ENCODE results near the gene SLC25A48. TPM values are rescaled to one million over a fixed set of nuclear protein-coding genes. Genes with fewer than 3 reads are reported as not detected.

SLC25A48 gene
- total RNA-seq, 5 donors from 2014 or later (not counting 1 experiment from before 2014, with no cell fraction given), result not detected

DNA sequence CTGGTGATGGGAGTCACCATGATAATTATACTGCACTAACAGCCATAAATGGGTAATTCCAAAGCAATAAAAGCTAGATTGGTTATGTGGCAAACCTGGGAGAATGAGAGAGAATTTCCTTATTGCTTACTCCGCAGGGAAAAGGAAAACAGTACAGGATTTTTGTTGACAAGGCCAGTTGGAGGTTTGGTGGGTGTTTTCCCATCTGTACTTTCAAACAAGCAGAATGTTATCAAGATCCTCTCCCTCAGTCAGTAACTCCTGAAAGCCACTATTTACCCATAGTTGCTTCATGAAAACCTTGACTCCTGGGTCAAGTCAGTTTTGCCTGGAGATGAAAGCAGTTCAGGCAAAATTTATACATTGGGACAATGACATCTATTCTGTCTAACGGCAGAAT is 34.8 kb downstream of the SLC25A48 start:
- ChIA-PET POLR2A (no interaction called here), CTCF (interaction anchor here in 1 of 2 donors (0.6 kb wide), 1 partner anchor 42 kb away, joined by 4 read pairs; no protein-coding TSS in a partner anchor)
- ATAC-seq (replicated peaks in 1 of 4) (no peak), DNase-seq (no peak)
- no peak overlapping the region for H3K4me3 ChIP-seq (ENCODE audit: control insufficient read depth in 1 of 2, extremely low read depth in 1 of 2, low read length in 1 of 2)
- no peak overlapping the region for H3K27ac ChIP-seq (ENCODE audit: low read length)
- no peaks in the 10 kb centered on the region for H3K9me3 Mint-ChIP-seq
- H3K4me1 ChIP-seq (ENCODE audit: control insufficient read depth in 1 of 2, extremely low read depth in 1 of 2, insufficient read depth in 2 of 2, low read length in 2 of 2), result no peaks in the 10 kb centered on the region
- H3K4me3 Mint-ChIP-seq, result no peak overlapping the region
- peaks cover 4 to 11% of the 10 kb centered on the region in 2 donors for H3K27me3 Mint-ChIP-seq
- H3K27ac Mint-ChIP-seq, result no peak overlapping the region
- H3K36me3 ChIP-seq (ENCODE audit: control insufficient read depth in 2 of 2, extremely low read depth in 1 of 2, insufficient read depth in 1 of 2, low read length in 1 of 2), result no peaks in the 10 kb centered on the region
- H3K36me3 Mint-ChIP-seq, result no peaks in the 10 kb centered on the region
- 83% methylated on average over 1 of the region's 2 CpGs for WGBS (ENCODE audit: insufficient coverage)
- peaks cover 0 to 11% of the 10 kb centered on the region in 2 experiments for H3K27me3 ChIP-seq (replicated peaks in 1 of 2; ENCODE audit: control insufficient read depth in 2 of 2, extremely low read depth in 1 of 2, insufficient read depth in 2 of 2, low read length in 1 of 2)
- no peaks in the 10 kb centered on the region for H3K9me3 ChIP-seq
- no peaks in the 10 kb centered on the region for H3K4me1 Mint-ChIP-seq

- no CpG with 5 or more reads among the region's 3 CpGs for WGBS (ENCODE audit: insufficient coverage)
These were observed 35.5 kb downstream of the SLC25A48 start for GRCh38 chr5:135869935-135870334.

DNA sequence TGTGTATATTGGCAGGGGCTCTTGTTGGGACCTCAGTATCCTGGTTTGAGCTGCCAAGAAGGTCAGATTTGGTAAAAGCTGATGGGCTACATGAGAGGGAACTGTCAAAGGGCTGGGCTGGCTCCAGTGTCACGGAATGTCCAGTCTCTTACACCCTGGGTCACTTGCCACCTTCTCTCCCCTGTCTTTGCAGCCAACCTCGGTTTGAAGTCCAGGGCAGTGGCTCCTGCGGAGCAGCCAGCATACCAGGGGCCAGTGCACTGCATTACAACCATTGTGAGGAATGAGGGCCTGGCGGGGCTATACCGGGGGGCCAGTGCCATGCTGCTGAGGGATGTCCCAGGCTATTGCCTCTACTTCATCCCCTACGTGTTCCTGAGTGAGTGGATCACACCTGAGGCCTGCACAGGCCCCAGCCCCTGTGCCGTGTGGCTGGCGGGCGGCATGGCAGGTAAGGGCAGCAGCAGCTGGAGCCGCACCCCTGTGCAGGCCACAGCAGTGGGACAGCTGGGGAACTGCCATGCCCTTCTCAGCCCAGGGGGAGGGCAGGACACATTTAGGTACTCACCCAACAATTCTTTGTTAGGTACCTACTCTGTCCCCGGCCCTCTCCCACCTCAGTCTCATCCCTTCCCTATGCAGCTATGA is 36.9 kb downstream of the SLC25A48 start:
- Histone ChIP-seq H3K27ac (ENCODE audit: low read length) (no peak overlapping the region), H3K4me1 (ENCODE audit: control insufficient read depth in 1 of 2, extremely low read depth in 1 of 2, insufficient read depth in 2 of 2, low read length in 2 of 2) (no peaks in the 10 kb centered on the region), H3K27me3 (replicated peaks in 1 of 2; ENCODE audit: control insufficient read depth in 2 of 2, extremely low read depth in 1 of 2, insufficient read depth in 2 of 2, low read length in 1 of 2) (peaks cover 2 to 16% of the 10 kb centered on the region in 2 experiments), H3K9me3 (no peaks in the 10 kb centered on the region), H3K36me3 (ENCODE audit: control insufficient read depth in 2 of 2, extremely low read depth in 1 of 2, insufficient read depth in 1 of 2, low read length in 1 of 2) (no peaks in the 10 kb centered on the region), H3K4me3 (ENCODE audit: control insufficient read depth in 1 of 2, extremely low read depth in 1 of 2, low read length in 1 of 2) (no peak overlapping the region)
- no peak overlapping the region for H3K27ac Mint-ChIP-seq
- DNase-seq, result no peak
- no peaks in the 10 kb centered on the region for H3K4me1 Mint-ChIP-seq
- no peak overlapping the region for H3K4me3 Mint-ChIP-seq
- ATAC-seq (replicated peaks in 1 of 4), result no peak
- H3K36me3 Mint-ChIP-seq, result no peaks in the 10 kb centered on the region
- POLR2A ChIA-PET, result no interaction called here
- WGBS (ENCODE audit: insufficient coverage), result 72% methylated on average over 8 of the region's 11 CpGs
- CTCF ChIA-PET, result no interaction called here
- peaks cover 4 to 18% of the 10 kb centered on the region in 2 donors for H3K27me3 Mint-ChIP-seq
- H3K9me3 Mint-ChIP-seq, result no peaks in the 10 kb centered on the region

More at GRCh38 chr5:135869935-135870334, 35.5 kb downstream of the SLC25A48 start:
- Mint-ChIP-seq H3K27me3 (peaks cover 4 to 18% of the 10 kb centered on the region in 2 donors), H3K9me3 (no peaks in the 10 kb centered on the region), H3K27ac (no peak overlapping the region), H3K36me3 (no peaks in the 10 kb centered on the region), H3K4me3 (no peak overlapping the region), H3K4me1 (no peaks in the 10 kb centered on the region)
- CTCF ChIA-PET, result no interaction called here
- Histone ChIP-seq H3K4me1 (ENCODE audit: control insufficient read depth in 1 of 2, extremely low read depth in 1 of 2, insufficient read depth in 2 of 2, low read length in 2 of 2) (no peaks in the 10 kb centered on the region), H3K4me3 (ENCODE audit: control insufficient read depth in 1 of 2, extremely low read depth in 1 of 2, low read length in 1 of 2) (no peak overlapping the region), H3K36me3 (ENCODE audit: control insufficient read depth in 2 of 2, extremely low read depth in 1 of 2, insufficient read depth in 1 of 2, low read length in 1 of 2) (no peaks in the 10 kb centered on the region), H3K9me3 (no peaks in the 10 kb centered on the region), H3K27me3 (replicated peaks in 1 of 2; ENCODE audit: control insufficient read depth in 2 of 2, extremely low read depth in 1 of 2, insufficient read depth in 2 of 2, low read length in 1 of 2) (peaks cover 2 to 16% of the 10 kb centered on the region in 2 experiments), H3K27ac (ENCODE audit: low read length) (no peak overlapping the region)
- ATAC-seq (replicated peaks in 1 of 4), result no peak
- POLR2A ChIA-PET, result no interaction called here
- no peak for DNase-seq

- Histone ChIP-seq H3K27ac (ENCODE audit: low read length) (no peak overlapping the region), H3K9me3 (no peaks in the 10 kb centered on the region), H3K27me3 (replicated peaks in 1 of 2; ENCODE audit: control insufficient read depth in 2 of 2, extremely low read depth in 1 of 2, insufficient read depth in 2 of 2, low read length in 1 of 2) (peaks cover 2 to 18% of the 10 kb centered on the region in 2 experiments), H3K4me3 (ENCODE audit: control insufficient read depth in 1 of 2, extremely low read depth in 1 of 2, low read length in 1 of 2) (no peak overlapping the region), H3K4me1 (ENCODE audit: control insufficient read depth in 1 of 2, extremely low read depth in 1 of 2, insufficient read depth in 2 of 2, low read length in 2 of 2) (no peaks in the 10 kb centered on the region), H3K36me3 (ENCODE audit: control insufficient read depth in 2 of 2, extremely low read depth in 1 of 2, insufficient read depth in 1 of 2, low read length in 1 of 2) (no peaks in the 10 kb centered on the region)
- Mint-ChIP-seq H3K4me1 (no peaks in the 10 kb centered on the region), H3K9me3 (no peaks in the 10 kb centered on the region), H3K27me3 (peaks cover 14 to 25% of the 10 kb centered on the region in 2 donors), H3K36me3 (no peaks in the 10 kb centered on the region), H3K4me3 (no peak overlapping the region), H3K27ac (no peak overlapping the region)
- DNase-seq (no peak), ATAC-seq (replicated peaks in 1 of 4) (no peak)
- 38% methylated on average over 3 of the region's 5 CpGs for whole genome bisulfite sequencing (ENCODE audit: insufficient coverage)
- ChIA-PET CTCF (no interaction called here), POLR2A (no interaction called here)
These were observed 39.4 kb downstream of the SLC25A48 start for GRCh38 chr5:135873831-135874230.

GRCh38 chr5:135874461-135874860 is 40.0 kb downstream of the SLC25A48 start:
- H3K4me3 ChIP-seq (ENCODE audit: control insufficient read depth in 1 of 2, extremely low read depth in 1 of 2, low read length in 1 of 2), result no peak overlapping the region
- ChIA-PET CTCF (no interaction called here), POLR2A (no interaction called here)
- Mint-ChIP-seq H3K9me3 (no peaks in the 10 kb centered on the region), H3K36me3 (no peaks in the 10 kb centered on the region), H3K4me3 (no peak overlapping the region), H3K27me3 (peaks cover 19 to 25% of the 10 kb centered on the region in 2 donors), H3K4me1 (no peaks in the 10 kb centered on the region), H3K27ac (no peak overlapping the region)
- WGBS (ENCODE audit: insufficient coverage), result 64% methylated on average over 3 of the region's 3 CpGs
- peaks cover 2 to 19% of the 10 kb centered on the region in 2 experiments for H3K27me3 ChIP-seq (replicated peaks in 1 of 2; ENCODE audit: control insufficient read depth in 2 of 2, extremely low read depth in 1 of 2, insufficient read depth in 2 of 2, low read length in 1 of 2)
- ATAC-seq (replicated peaks in 1 of 4), result no peak
- no peaks in the 10 kb centered on the region for H3K4me1 ChIP-seq (ENCODE audit: control insufficient read depth in 1 of 2, extremely low read depth in 1 of 2, insufficient read depth in 2 of 2, low read length in 2 of 2)
- no peak for DNase-seq
- H3K27ac ChIP-seq (ENCODE audit: low read length), result no peak overlapping the region
- H3K9me3 ChIP-seq, result no peaks in the 10 kb centered on the region
- H3K36me3 ChIP-seq (ENCODE audit: control insufficient read depth in 2 of 2, extremely low read depth in 1 of 2, insufficient read depth in 1 of 2, low read length in 1 of 2), result no peaks in the 10 kb centered on the region

DNA sequence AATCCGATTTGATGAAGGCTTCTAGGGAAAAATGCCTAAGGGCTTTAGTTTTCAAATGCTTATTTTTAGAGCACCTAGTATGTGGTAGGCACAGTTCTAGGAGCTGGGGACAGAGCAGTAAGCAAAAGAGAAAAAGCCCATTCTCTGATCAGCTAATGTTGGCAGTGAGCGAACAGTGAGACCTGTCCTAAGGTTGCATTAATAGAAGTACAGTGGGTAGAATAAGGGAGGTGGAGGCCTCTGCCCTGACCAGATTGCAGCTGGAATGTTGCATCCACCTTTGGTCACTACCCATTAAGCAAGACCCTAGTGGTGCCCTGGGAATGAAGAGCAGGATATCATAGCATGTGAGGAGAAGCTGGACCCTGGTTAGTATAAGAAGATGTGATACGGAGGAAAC is 41.1 kb downstream of the SLC25A48 start:
- Histone ChIP-seq H3K4me3 (ENCODE audit: control insufficient read depth in 1 of 2, extremely low read depth in 1 of 2, low read length in 1 of 2) (no peak overlapping the region), H3K36me3 (ENCODE audit: control insufficient read depth in 2 of 2, extremely low read depth in 1 of 2, insufficient read depth in 1 of 2, low read length in 1 of 2) (no peaks in the 10 kb centered on the region), H3K4me1 (ENCODE audit: control insufficient read depth in 1 of 2, extremely low read depth in 1 of 2, insufficient read depth in 2 of 2, low read length in 2 of 2) (no peaks in the 10 kb centered on the region), H3K9me3 (no peaks in the 10 kb centered on the region), H3K27ac (ENCODE audit: low read length) (no peak overlapping the region), H3K27me3 (replicated peaks in 1 of 2; ENCODE audit: control insufficient read depth in 2 of 2, extremely low read depth in 1 of 2, insufficient read depth in 2 of 2, low read length in 1 of 2) (peaks cover 2 to 27% of the 10 kb centered on the region in 2 experiments)
- Mint-ChIP-seq H3K27ac (no peak overlapping the region), H3K4me3 (no peak overlapping the region), H3K9me3 (no peaks in the 10 kb centered on the region), H3K36me3 (no peaks in the 10 kb centered on the region), H3K4me1 (no peaks in the 10 kb centered on the region), H3K27me3 (peaks cover 23% of the 10 kb centered on the region in 2 donors)
- CTCF ChIA-PET, result interaction anchor here (0.6 to 1.0 kb wide), 2 partner anchors 11 to 13 kb away, joined by 3 read pairs; no protein-coding TSS in a partner anchor
- POLR2A ChIA-PET, result no interaction called here
- DNase-seq (no peak), ATAC-seq (replicated peaks in 1 of 4) (no peak)
- WGBS (ENCODE audit: insufficient coverage), result 100% methylated on average over 1 of the region's 3 CpGs

All from T-cell (primary cell).